ENCODE results near the gene LAMA3.

LAMA3 gene

GRCh38 chr18:23867006-23867405 is 177.8 kb downstream of the LAMA3 start:
- H3K4me1 ChIP-seq (ENCODE audit: control insufficient read depth, insufficient read depth, low read length): peaks cover 2% of the 10 kb centered on the region

GRCh38 chr18:23868136-23868785 is 179.0 kb downstream of the LAMA3 start:
- H3K9ac ChIP-seq (ENCODE audit: low read length in 2 of 2): no peak overlapping the region
- H3K9me3 ChIP-seq (ENCODE audit: control insufficient read depth in 2 of 2, low read length in 2 of 2): no peaks in the 10 kb centered on the region
- H3K4me1 ChIP-seq (ENCODE audit: control insufficient read depth, insufficient read depth, low read length): peaks cover 3% of the 10 kb centered on the region
- H3K27ac ChIP-seq (ENCODE audit: low read length): no peak overlapping the region
- H3K27me3 ChIP-seq (ENCODE audit: control insufficient read depth in 1 of 2, insufficient read depth in 2 of 2, low read length in 2 of 2): peaks cover 3 to 4% of the 10 kb centered on the region in 2 donors
- H3K4me3 ChIP-seq (ENCODE audit: low read length in 2 of 2): no peak overlapping the region
- no peaks in the 10 kb centered on the region for H3K36me3 ChIP-seq (ENCODE audit: control insufficient read depth in 2 of 2, insufficient read depth in 2 of 2, low read length in 2 of 2)

More at GRCh38 chr18:23867006-23867405, 177.8 kb downstream of the LAMA3 start:
- H3K27ac ChIP-seq (ENCODE audit: low read length): no peak overlapping the region
- H3K36me3 ChIP-seq (ENCODE audit: control insufficient read depth in 2 of 2, insufficient read depth in 2 of 2, low read length in 2 of 2): no peaks in the 10 kb centered on the region
- no peaks in the 10 kb centered on the region for H3K27me3 ChIP-seq (ENCODE audit: control insufficient read depth in 1 of 2, insufficient read depth in 2 of 2, low read length in 2 of 2)
- no peak overlapping the region for H3K4me3 ChIP-seq (ENCODE audit: low read length in 2 of 2)
- H3K9ac ChIP-seq (ENCODE audit: low read length in 2 of 2): no peak overlapping the region
- no peaks in the 10 kb centered on the region for H3K9me3 ChIP-seq (ENCODE audit: control insufficient read depth in 2 of 2, low read length in 2 of 2)

DNA sequence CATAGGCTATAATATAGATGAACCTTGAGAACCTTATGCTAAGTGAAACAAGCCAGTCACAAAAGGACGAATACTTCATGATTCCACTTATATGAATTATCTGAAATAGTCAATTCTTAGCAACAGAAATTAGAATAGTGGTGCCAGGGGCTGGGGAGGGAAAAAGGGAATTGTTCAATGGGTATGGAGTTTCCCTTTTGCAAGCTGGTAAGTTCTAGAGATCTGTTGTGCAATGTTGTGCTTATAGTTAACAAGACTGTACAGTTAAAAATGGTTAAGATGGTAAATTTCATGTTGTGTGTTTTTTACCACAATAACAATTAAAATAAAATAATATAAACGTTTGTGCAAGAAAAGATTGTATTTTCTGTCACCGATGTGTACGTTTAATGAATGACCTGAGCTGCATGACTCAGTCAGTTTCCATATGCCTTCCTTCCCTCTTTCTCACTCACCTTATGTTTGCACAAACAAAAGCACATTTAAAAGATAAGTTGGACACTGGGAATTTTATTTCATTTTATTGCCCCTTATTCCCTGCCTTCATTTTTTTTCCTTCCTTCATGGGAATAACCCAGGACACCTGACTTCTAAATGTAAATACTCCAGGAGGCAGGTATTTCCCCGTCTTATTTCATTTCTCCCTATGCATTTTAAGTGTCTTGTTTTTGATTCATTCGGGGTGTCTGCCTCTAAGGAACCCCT is 181.6 kb downstream of the LAMA3 start:
- peaks cover 3% of the 10 kb centered on the region for H3K4me1 ChIP-seq (ENCODE audit: control insufficient read depth, insufficient read depth, low read length)
- no peak overlapping the region for H3K27ac ChIP-seq (ENCODE audit: low read length)

GRCh38 chr18:23871410-23871809 is 182.2 kb downstream of the LAMA3 start:
- Histone ChIP-seq H3K36me3 (ENCODE audit: control insufficient read depth in 2 of 2, insufficient read depth in 2 of 2, low read length in 2 of 2) (no peaks in the 10 kb centered on the region), H3K4me1 (ENCODE audit: control insufficient read depth, insufficient read depth, low read length) (peaks cover 3% of the 10 kb centered on the region), H3K9me3 (ENCODE audit: control insufficient read depth in 2 of 2, low read length in 2 of 2) (no peaks in the 10 kb centered on the region), H3K27ac (ENCODE audit: low read length) (no peak overlapping the region), H3K27me3 (ENCODE audit: control insufficient read depth in 1 of 2, insufficient read depth in 2 of 2, low read length in 2 of 2) (peaks cover 3 to 4% of the 10 kb centered on the region in 2 donors), H3K9ac (ENCODE audit: low read length in 2 of 2) (no peak overlapping the region), H3K4me3 (ENCODE audit: low read length in 2 of 2) (no peak overlapping the region)

More for the DNA sequence above, 181.6 kb downstream of the LAMA3 start:
- Histone ChIP-seq H3K4me3 (ENCODE audit: low read length in 2 of 2) (no peak overlapping the region), H3K27me3 (ENCODE audit: control insufficient read depth in 1 of 2, insufficient read depth in 2 of 2, low read length in 2 of 2) (peaks cover 3 to 4% of the 10 kb centered on the region in 2 donors), H3K36me3 (ENCODE audit: control insufficient read depth in 2 of 2, insufficient read depth in 2 of 2, low read length in 2 of 2) (no peaks in the 10 kb centered on the region), H3K9ac (ENCODE audit: low read length in 2 of 2) (no peak overlapping the region), H3K9me3 (ENCODE audit: control insufficient read depth in 2 of 2, low read length in 2 of 2) (no peaks in the 10 kb centered on the region)

DNA sequence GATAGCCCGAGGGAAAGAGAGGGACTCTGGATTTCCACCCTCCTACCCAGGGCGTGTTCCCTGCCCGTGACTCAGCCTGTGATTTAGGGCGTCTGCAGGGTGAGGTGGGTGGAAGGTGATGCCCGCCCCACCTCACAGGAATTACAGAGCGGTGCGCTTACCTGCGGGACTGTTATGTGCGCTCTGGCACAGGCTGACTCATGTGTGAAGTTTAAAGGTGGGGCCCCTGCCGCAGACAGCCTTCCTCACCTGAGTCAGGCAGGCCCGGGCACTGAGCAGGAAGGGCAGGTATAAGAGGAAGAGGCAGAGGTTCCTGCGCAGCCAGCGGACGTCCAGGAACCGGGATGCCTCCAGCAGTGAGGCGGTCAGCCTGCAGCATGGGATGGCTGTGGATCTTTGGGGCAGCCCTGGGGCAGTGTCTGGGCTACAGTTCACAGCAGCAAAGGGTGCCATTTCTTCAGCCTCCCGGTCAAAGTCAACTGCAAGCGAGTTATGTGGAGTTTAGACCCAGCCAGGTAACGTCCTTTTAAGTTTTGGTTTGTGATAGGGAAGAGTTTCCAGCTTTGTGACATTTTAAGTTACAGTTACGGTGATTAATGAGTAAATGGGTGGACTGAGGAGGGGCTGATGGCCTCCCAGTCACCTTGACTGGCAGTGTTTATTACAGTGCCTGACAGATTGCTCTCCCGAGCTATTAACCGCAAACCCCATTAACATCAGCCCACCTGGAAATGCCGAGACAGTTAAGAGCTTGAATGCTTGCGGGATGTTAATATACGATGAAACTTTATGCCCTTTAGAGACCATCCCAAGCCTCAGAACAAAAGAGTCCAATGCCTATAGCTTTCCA is 183.7 kb downstream of the LAMA3 start:
- Histone ChIP-seq H3K9ac (ENCODE audit: low read length in 2 of 2) (peak overlapping the region in 1 of 2 donors; percentile 14), H3K27ac (ENCODE audit: low read length) (no peak overlapping the region)

GRCh38 chr18:23875966-23876895 is 187.0 kb downstream of the LAMA3 start:
- peaks cover 3% of the 10 kb centered on the region for H3K4me1 ChIP-seq (ENCODE audit: control insufficient read depth, insufficient read depth, low read length)
- no peaks in the 10 kb centered on the region for H3K9me3 ChIP-seq (ENCODE audit: control insufficient read depth in 2 of 2, low read length in 2 of 2)

More for the DNA sequence above, 183.7 kb downstream of the LAMA3 start:
- peaks cover 3% of the 10 kb centered on the region for H3K4me1 ChIP-seq (ENCODE audit: control insufficient read depth, insufficient read depth, low read length)
- no peaks in the 10 kb centered on the region for H3K36me3 ChIP-seq (ENCODE audit: control insufficient read depth in 2 of 2, insufficient read depth in 2 of 2, low read length in 2 of 2)
- H3K4me3 ChIP-seq (ENCODE audit: low read length in 2 of 2): no peak overlapping the region
- H3K27me3 ChIP-seq (ENCODE audit: control insufficient read depth in 1 of 2, insufficient read depth in 2 of 2, low read length in 2 of 2): peaks cover 3 to 4% of the 10 kb centered on the region in 2 donors
- no peaks in the 10 kb centered on the region for H3K9me3 ChIP-seq (ENCODE audit: control insufficient read depth in 2 of 2, low read length in 2 of 2)

GRCh38 chr18:23876921-23877320 is 187.7 kb downstream of the LAMA3 start:
- H3K36me3 ChIP-seq (ENCODE audit: control insufficient read depth in 2 of 2, insufficient read depth in 2 of 2, low read length in 2 of 2): peaks cover 0 to 3% of the 10 kb centered on the region in 2 donors
- H3K4me1 ChIP-seq (ENCODE audit: control insufficient read depth, insufficient read depth, low read length): peaks cover 3% of the 10 kb centered on the region
- no peak overlapping the region for H3K4me3 ChIP-seq (ENCODE audit: low read length in 2 of 2)
- no peak overlapping the region for H3K27ac ChIP-seq (ENCODE audit: low read length)
- no peak overlapping the region for H3K9ac ChIP-seq (ENCODE audit: low read length in 2 of 2)
- H3K27me3 ChIP-seq (ENCODE audit: control insufficient read depth in 1 of 2, insufficient read depth in 2 of 2, low read length in 2 of 2): peaks cover 3 to 4% of the 10 kb centered on the region in 2 donors
- no peaks in the 10 kb centered on the region for H3K9me3 ChIP-seq (ENCODE audit: control insufficient read depth in 2 of 2, low read length in 2 of 2)

More at GRCh38 chr18:23875966-23876895, 187.0 kb downstream of the LAMA3 start:
- Histone ChIP-seq H3K4me3 (ENCODE audit: low read length in 2 of 2) (no peak overlapping the region), H3K27me3 (ENCODE audit: control insufficient read depth in 1 of 2, insufficient read depth in 2 of 2, low read length in 2 of 2) (peaks cover 3 to 4% of the 10 kb centered on the region in 2 donors), H3K9ac (ENCODE audit: low read length in 2 of 2) (no peak overlapping the region), H3K27ac (ENCODE audit: low read length) (no peak overlapping the region), H3K36me3 (ENCODE audit: control insufficient read depth in 2 of 2, insufficient read depth in 2 of 2, low read length in 2 of 2) (peaks cover 0 to 3% of the 10 kb centered on the region in 2 donors)

- no peak overlapping the region for H3K9ac ChIP-seq (ENCODE audit: low read length in 2 of 2)
- H3K4me1 ChIP-seq (ENCODE audit: control insufficient read depth, insufficient read depth, low read length): peaks cover 3% of the 10 kb centered on the region
- peaks cover 0 to 3% of the 10 kb centered on the region in 2 donors for H3K36me3 ChIP-seq (ENCODE audit: control insufficient read depth in 2 of 2, insufficient read depth in 2 of 2, low read length in 2 of 2)
- peaks cover 3 to 4% of the 10 kb centered on the region in 2 donors for H3K27me3 ChIP-seq (ENCODE audit: control insufficient read depth in 1 of 2, insufficient read depth in 2 of 2, low read length in 2 of 2)
- H3K4me3 ChIP-seq (ENCODE audit: low read length in 2 of 2): no peak overlapping the region
- no peaks in the 10 kb centered on the region for H3K9me3 ChIP-seq (ENCODE audit: control insufficient read depth in 2 of 2, low read length in 2 of 2)
- H3K27ac ChIP-seq (ENCODE audit: low read length): no peak overlapping the region
Measured at GRCh38 chr18:23877371-23877770, 188.1 kb downstream of the LAMA3 start.

- peaks cover 0 to 3% of the 10 kb centered on the region in 2 donors for H3K36me3 ChIP-seq (ENCODE audit: control insufficient read depth in 2 of 2, insufficient read depth in 2 of 2, low read length in 2 of 2)
- no peak overlapping the region for H3K4me3 ChIP-seq (ENCODE audit: low read length in 2 of 2)
- H3K27me3 ChIP-seq (ENCODE audit: control insufficient read depth in 1 of 2, insufficient read depth in 2 of 2, low read length in 2 of 2): no peaks in the 10 kb centered on the region
- H3K9me3 ChIP-seq (ENCODE audit: control insufficient read depth in 2 of 2, low read length in 2 of 2): no peaks in the 10 kb centered on the region
- no peak overlapping the region for H3K9ac ChIP-seq (ENCODE audit: low read length in 2 of 2)
- H3K27ac ChIP-seq (ENCODE audit: low read length): no peak overlapping the region
- no peaks in the 10 kb centered on the region for H3K4me1 ChIP-seq (ENCODE audit: control insufficient read depth, insufficient read depth, low read length)
Measured at GRCh38 chr18:23878336-23878900, 189.2 kb downstream of the LAMA3 start.
